Amniotic epithelial cell (primary cell): ENCODE measurements around the gene PIK3C2G.
A peak's percentile ranks its signal among the peaks of the same experiment; 100 is the strongest.
"Not testable (repeated sequence)": the region's sequence is repeated elsewhere in the genome, so short reads cannot be mapped to it uniquely, and the experiment has no call there.

ENCODE experiments used
- DNase-seq: peaks from one replicate; pipeline ENCODE4 v3.0.0-alpha.2; 2010; ENCODE audit warnings: low read depth

The PIK3C2G gene

GRCh38 chr12:18261273-18261672 lies at the start of gene PIK3C2G:
Gene PIK3C2G, plus strand, starts transcription at chr12:18261518. Its CDS starts 20,564 bp downstream, at chr12:18282082.
- no peak for DNase-seq

- no peak for DNase-seq
Observed at GRCh38 chr12:18217966-18218365, 43.4 kb upstream of the PIK3C2G start.

GRCh38 chr12:18221726-18222125 lies 39.6 kb upstream of the PIK3C2G start:
- DNase-seq = no peak

GRCh38 chr12:18222699-18223098 lies 38.6 kb upstream of the PIK3C2G start:
- DNase-seq = no peak

GRCh38 chr12:18224745-18225144 lies 36.6 kb upstream of the PIK3C2G start:
- peak; percentile 32 for DNase-seq

- DNase-seq = peak; percentile 16
Observed at GRCh38 chr12:18239526-18239925, 21.8 kb upstream of the PIK3C2G start.

GRCh38 chr12:18242380-18243089 lies 18.8 kb upstream of the PIK3C2G start:
- no peak for DNase-seq

GRCh38 chr12:18243238-18243637 lies 18.1 kb upstream of the PIK3C2G start:
- no peak for DNase-seq

GRCh38 chr12:18246066-18246465 lies 15.3 kb upstream of the PIK3C2G start:
- DNase-seq = no peak

GRCh38 chr12:18250313-18250916 lies 10.9 kb upstream of the PIK3C2G start:
- DNase-seq = peak; percentile 69

- no peak for DNase-seq
Observed at GRCh38 chr12:18254081-18254480, 7.2 kb upstream of the PIK3C2G start.

- DNase-seq = not testable (repeated sequence)
Observed at GRCh38 chr12:18255004-18255403, 6.3 kb upstream of the PIK3C2G start.

GRCh38 chr12:18257251-18257650 lies 4.1 kb upstream of the PIK3C2G start:
- no peak for DNase-seq

- DNase-seq = no peak
Observed at GRCh38 chr12:18258929-18259328, 2.4 kb upstream of the PIK3C2G start.

GRCh38 chr12:18259906-18260682 lies 1.2 kb upstream of the PIK3C2G start:
- DNase-seq = no peak

- DNase-seq = no peak
Observed at GRCh38 chr12:18261906-18262305, 588 bp downstream of the PIK3C2G start.

GRCh38 chr12:18262514-18262913 lies 1.2 kb downstream of the PIK3C2G start:
- no peak for DNase-seq

GRCh38 chr12:18264581-18265075 lies 3.3 kb downstream of the PIK3C2G start:
- no peak for DNase-seq

GRCh38 chr12:18267427-18268099 lies 6.2 kb downstream of the PIK3C2G start:
- DNase-seq = no peak

- no peak for DNase-seq
Observed at GRCh38 chr12:18270958-18271460, 9.7 kb downstream of the PIK3C2G start.

- DNase-seq = peak; percentile 13
Observed at GRCh38 chr12:18275981-18276380, 14.7 kb downstream of the PIK3C2G start.

- no peak for DNase-seq
Observed at GRCh38 chr12:18277196-18277595, 15.9 kb downstream of the PIK3C2G start.
